Activated effector memory CD4-positive, alpha-beta T cell treated with anti-CD3 and anti-CD28 coated beads, Interleukin-2, amount 50 U/mL, for 16 hours (primary cell): ENCODE measurements around the gene FGF1.

Experiments
- DNase-seq: peaks from one replicate; pipeline ENCODE4 v3.0.0-alpha.2; 2020

FGF1 gene

GRCh38 chr5:142694092-142694856 is 8.4 kb upstream of the FGF1 start:
- DNase-seq = no peak

GRCh38 chr5:142692321-142692894 is 6.5 kb upstream of the FGF1 start:
- no peak for DNase-seq

- DNase-seq = no peak
Observed at GRCh38 chr5:142690667-142691066, 4.8 kb upstream of the FGF1 start.

- DNase-seq = no peak
Observed at GRCh38 chr5:142689081-142689480, 3.2 kb upstream of the FGF1 start.

- DNase-seq = no peak
Observed at GRCh38 chr5:142688281-142688989, 2.5 kb upstream of the FGF1 start.

GRCh38 chr5:142686968-142687367 is 1.1 kb upstream of the FGF1 start:
- no peak for DNase-seq

- no peak for DNase-seq
Observed at GRCh38 chr5:142686210-142686734, 382 bp upstream of the FGF1 start.

- DNase-seq = no peak
Observed at GRCh38 chr5:142684508-142685041, 1.3 kb downstream of the FGF1 start.

GRCh38 chr5:142683881-142684505 is 1.9 kb downstream of the FGF1 start:
- DNase-seq = no peak

GRCh38 chr5:142683116-142683515 is 2.8 kb downstream of the FGF1 start:
- no peak for DNase-seq

- DNase-seq = no peak
Observed at GRCh38 chr5:142680605-142681259, 5.2 kb downstream of the FGF1 start.

- no peak for DNase-seq
Observed at GRCh38 chr5:142679744-142680143, 6.1 kb downstream of the FGF1 start.

- DNase-seq = no peak
Observed at GRCh38 chr5:142678529-142678928, 7.4 kb downstream of the FGF1 start.

- no peak for DNase-seq
Observed at GRCh38 chr5:142677198-142677597, 8.7 kb downstream of the FGF1 start.

GRCh38 chr5:142676318-142676717 is 9.6 kb downstream of the FGF1 start:
- DNase-seq = no peak

- no peak for DNase-seq
Observed at GRCh38 chr5:142674531-142675469, 11.1 kb downstream of the FGF1 start.

GRCh38 chr5:142671801-142672200 is 14.1 kb downstream of the FGF1 start:
- no peak for DNase-seq

GRCh38 chr5:142671266-142671665 is 14.6 kb downstream of the FGF1 start:
- DNase-seq = no peak

- no peak for DNase-seq
Observed at GRCh38 chr5:142670804-142671203, 15.1 kb downstream of the FGF1 start.

- no peak for DNase-seq
Observed at GRCh38 chr5:142669477-142669876, 16.4 kb downstream of the FGF1 start.

- DNase-seq = no peak
Observed at GRCh38 chr5:142668336-142668735, 17.6 kb downstream of the FGF1 start.
